ENCODE results near the gene HOMEZ.
A peak's percentile ranks its signal among the peaks of the same experiment; 100 is the strongest.

The HOMEZ gene

GRCh38 chr14:23301288-23301968 is 15.5 kb upstream of the HOMEZ start (continued):
- TF ChIP-seq ZNF214 (tag by site-specific recombination; IDR thresholded peaks at IDR 0.05; ENCODE audit: borderline replicate concordance) (no peak), ZNF121 (tag by site-specific recombination; IDR thresholded peaks at IDR 0.05) (no peak), ZNF133 (tag by site-specific recombination; IDR thresholded peaks at IDR 0.05) (no peak), ZNF792 (tag by site-specific recombination; IDR thresholded peaks at IDR 0.05) (no peak), ZNF621 (tag by site-specific recombination; IDR thresholded peaks at IDR 0.05) (no peak), YY1 (tag by site-specific recombination; IDR thresholded peaks at IDR 0.05) (peak; percentile 39; the same call in 1 of the 2 replicates), MZF1 (tag by site-specific recombination; IDR thresholded peaks at IDR 0.05; ENCODE audit: borderline replicate concordance) (no peak), ELK4 (IDR thresholded peaks at IDR 0.05; ENCODE audit: borderline replicate concordance, low read depth, low read length) (no peak; the same call in 1 of the 2 replicates), TRIM28 (IDR thresholded peaks at IDR 0.05; ENCODE audit: borderline replicate concordance, low read length) (no peak), ZBTB11 (tag by site-specific recombination; conservative IDR thresholded peaks at IDR 0.05; ENCODE audit: low read depth) (no peak), HIC1 (tag by site-specific recombination; IDR thresholded peaks at IDR 0.05) (no peak), REST (tag by site-specific recombination; IDR thresholded peaks at IDR 0.05) (no peak), AEBP2 (tag by site-specific recombination; IDR thresholded peaks at IDR 0.05; ENCODE audit: borderline replicate concordance) (no peak), ZNF837 (tag by site-specific recombination; IDR thresholded peaks at IDR 0.05) (no peak), ZNF513 (tag by site-specific recombination; IDR thresholded peaks at IDR 0.05) (no peak), ZNF37A (tag by site-specific recombination; IDR thresholded peaks at IDR 0.05) (no peak), KLF17 (tag by site-specific recombination; IDR thresholded peaks at IDR 0.05) (peak; percentile 59), ZNF660 (tag by site-specific recombination; IDR thresholded peaks at IDR 0.05) (0 out of 2 replicates have a peak, but pooled peaks have one; percentile 87), ZNF639 (tag by site-specific recombination; IDR thresholded peaks at IDR 0.05) (no peak), ZNF2 (tag by site-specific recombination; IDR thresholded peaks at IDR 0.05) (no peak), ZNF473 (tag by site-specific recombination; IDR thresholded peaks at IDR 0.05) (no peak), GLI4 (tag by site-specific recombination; IDR thresholded peaks at IDR 0.05) (no peak), ZFP69B (tag by site-specific recombination; IDR thresholded peaks at IDR 0.05) (peak; percentile 66), ZNF324 (tag by site-specific recombination; IDR thresholded peaks at IDR 0.05) (no peak)
